CD4-positive, alpha-beta T cell treated with Interferon alpha-2 for 1 hour (primary cell): ENCODE results near the gene PCBP4.

ENCODE experiments used
- DNase-seq, 2 donors: peaks; one replicate each; pipeline ENCODE4 v3.0.0-alpha.2; 2020 to 2022

Gene PCBP4

DNA sequence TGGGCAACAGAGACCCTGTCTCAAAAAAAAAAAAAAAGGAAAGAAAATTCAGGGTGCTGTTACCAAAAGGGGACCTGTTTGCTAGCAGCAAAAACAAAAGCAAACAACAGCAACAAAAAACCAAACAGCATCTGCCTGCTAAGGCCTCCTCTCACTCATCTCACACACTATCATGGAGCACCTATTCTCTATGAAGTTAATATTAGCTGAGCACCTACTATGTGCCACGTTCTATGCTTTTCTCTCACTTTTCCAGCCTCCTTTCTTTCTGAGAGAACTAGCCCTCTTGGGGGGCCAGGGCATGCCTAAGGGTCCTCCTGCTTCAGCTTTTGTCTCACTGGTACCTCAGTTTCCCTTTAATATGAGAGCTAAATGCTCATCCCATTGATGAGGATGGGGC, 12.5 kb downstream of the PCBP4 start:
- DNase-seq: no peak

DNA sequence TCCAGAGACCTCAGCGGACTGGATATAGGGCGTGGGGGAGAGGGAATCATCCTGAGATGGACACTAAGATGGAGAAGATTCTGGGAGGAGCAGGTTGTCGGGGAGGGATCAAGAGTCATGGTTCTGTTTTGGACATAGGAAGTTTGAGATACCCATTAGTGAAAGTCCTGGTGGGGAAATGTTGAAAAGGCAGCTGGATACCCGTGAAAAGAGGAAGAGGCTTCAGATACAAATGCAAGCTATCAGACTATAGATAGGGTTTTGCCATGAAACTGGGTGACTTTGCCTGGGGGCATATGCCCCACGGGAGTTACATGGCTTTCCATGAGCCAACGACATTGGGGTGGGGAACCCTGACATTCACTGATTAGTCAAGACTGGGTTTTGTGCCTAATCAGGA, 13.1 kb downstream of the PCBP4 start:
- no peak for DNase-seq

DNA sequence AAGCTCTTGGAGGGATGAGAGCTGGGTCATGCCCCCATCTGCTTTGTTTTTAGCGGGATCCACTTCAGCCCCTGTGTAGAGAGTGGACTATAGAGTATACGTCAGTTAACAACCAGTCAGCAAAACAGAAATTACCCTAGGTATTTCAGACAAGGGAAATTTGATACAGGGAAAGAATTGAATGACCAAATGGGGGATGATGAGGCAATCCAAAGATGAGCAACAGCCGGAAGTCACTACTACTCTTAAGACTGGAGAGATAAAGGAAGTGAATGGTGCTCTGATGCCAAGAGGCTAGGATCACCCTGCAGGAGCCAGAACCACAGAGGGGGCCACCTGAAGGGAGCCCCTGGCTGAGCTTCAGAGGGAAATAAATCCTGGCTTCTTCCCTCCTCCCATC, 13.8 kb downstream of the PCBP4 start:
- no peak for DNase-seq

DNA sequence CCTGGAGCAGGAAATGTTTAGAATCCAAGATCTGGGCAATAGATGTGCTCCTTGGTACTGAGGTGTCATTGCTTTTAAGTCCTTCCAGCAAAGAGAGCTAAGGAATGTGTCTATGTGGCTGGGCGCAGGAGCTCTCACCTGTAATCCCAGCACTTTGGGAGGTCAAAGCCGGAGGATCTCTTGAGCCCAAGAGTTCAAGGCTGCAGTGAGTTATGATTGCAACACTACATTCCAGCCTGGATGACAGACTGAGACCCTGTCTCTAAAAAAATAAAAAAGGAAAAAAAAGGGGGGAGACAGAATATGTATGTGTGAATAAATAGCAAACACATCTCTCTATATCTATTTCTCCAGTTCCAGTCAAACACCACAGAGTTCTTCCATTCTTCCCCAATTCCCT, 16.4 kb downstream of the PCBP4 start:
- no peak for DNase-seq

DNA sequence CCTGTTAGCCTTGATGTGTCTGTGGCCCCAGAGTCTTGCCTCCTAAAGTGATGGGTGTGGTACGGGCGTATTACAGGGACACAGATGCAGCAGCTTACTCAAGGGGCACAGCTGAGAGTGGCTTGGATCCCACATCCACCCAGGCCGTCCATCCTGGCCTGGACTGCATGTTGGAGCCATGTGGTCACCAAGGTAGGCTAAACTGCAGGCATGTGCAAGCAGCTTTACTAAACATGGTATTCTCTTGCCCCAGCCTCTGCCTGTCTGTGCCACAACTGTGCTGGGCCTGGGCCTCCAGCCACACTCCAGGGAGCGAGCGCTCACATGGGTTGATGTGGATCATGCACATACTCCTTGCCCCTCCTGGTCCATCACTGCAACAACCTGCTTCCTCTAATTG, 18.1 kb downstream of the PCBP4 start:
- no peak for DNase-seq

DNA sequence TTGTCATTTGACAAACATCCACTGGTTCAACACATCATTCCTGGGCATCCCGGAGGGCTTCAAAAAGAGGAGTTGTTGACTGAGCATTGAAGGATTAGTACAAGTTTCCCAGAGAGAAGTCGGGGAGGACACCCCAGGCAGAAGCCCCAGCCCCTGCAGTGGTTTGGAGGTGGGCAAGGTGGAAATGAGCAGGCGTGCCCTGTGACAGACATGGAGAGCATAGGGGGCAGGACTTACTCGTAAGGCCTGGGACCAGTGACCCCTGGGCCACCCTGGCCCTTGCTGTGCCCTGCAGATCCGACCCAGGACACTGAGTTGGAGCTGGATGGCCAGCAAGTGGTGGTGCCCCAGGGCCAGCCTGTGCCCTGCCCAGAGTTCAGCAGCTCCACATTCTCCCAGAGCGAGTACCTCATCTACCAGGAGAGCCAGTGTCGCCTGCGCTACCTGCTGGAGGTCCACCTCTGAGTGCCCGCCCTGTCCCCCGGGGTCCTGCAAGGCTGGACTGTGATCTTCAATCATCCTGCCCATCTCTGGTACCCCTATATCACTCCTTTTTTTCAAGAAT, 19.2 kb downstream of the PCBP4 start:
- DNase-seq: no peak

DNA sequence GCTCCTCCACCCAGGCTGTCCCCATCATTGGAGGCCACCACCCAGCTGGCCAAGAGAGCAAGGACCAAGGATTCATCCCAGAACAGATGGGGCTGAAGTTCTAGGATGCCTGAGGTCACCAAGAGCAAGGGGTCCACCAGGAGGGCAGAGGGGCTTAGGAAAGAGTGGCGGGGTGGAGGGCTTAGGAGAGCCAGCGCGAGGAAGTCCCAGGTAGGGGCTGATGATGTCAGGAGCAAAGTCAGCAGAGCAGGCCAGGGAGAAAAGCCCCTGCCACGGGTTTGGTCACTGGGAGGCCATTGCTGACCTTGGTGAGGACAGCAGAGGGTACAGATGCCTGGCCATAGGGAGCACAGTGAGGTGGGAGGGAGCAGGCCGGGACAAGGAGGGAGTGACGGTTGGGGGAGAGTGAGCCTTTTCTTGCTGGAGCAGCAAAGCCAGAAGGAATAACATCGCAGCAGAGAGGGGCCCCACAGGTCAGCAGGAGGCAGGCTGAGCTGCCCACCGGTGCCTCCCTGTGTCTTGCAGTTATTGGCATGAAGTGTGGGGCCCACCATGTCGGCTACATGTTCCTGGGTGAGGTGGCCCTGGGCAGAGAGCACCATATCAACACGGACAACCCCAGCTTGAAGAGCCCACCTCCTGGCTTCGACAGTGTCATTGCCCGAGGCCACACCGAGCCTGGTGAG, 19.9 kb downstream of the PCBP4 start:
- DNase-seq: no peak

DNA sequence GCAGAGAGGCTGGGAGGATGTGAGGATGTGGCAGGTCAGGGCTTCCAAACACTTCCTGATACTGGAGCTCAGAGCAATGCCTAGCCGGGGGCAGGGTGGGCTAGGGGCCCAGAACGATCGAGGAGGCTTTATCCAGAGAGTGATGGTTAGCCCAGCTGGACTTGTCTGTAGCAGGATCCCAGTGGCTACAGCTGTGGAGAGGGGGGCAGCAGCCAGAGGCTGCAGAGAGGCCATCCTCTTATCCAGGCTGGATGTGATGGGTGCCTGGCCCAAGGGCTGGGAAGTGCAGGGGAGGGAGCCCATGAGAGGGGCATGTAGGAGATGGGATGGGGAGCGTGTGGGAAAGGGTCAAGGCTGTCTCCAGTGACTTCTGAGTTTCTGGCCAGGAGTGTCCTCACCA, 20.5 kb downstream of the PCBP4 start:
- no peak for DNase-seq

DNA sequence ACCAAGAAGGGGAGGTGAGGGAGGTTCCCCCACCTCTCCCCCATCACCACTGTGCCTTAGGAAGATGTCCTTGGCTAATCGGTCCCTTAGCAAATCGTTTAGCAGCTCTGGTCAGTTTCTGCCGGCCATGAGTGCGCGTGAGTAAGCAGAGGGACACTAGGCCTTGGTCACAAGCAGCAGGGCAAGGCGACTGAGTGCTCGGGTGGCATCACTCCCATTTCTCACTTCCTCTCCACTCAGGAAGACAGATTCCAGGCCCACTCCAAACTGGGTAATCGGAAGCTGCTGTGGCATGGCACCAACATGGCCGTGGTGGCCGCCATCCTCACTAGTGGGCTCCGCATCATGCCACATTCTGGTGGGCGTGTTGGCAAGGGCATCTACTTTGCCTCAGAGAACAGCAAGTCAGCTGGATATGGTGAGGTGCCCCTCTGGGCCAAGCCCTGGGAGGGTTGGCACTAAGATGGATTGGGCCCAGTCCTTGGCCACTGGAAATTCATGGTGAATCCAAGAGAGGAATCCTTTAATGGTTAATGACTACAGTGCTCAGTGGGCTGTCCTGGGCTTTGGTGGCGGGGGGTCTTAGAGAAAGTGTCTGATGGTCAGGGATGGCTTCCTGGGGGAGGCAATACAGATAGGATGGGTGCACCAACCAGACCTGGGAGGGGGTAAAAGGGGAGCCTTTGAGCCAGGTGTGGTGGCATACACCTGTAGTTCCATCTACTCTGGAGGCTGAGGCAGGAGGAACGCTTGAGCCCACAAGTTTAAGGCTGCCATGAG, 21.1 kb downstream of the PCBP4 start:
- DNase-seq: no peak

DNA sequence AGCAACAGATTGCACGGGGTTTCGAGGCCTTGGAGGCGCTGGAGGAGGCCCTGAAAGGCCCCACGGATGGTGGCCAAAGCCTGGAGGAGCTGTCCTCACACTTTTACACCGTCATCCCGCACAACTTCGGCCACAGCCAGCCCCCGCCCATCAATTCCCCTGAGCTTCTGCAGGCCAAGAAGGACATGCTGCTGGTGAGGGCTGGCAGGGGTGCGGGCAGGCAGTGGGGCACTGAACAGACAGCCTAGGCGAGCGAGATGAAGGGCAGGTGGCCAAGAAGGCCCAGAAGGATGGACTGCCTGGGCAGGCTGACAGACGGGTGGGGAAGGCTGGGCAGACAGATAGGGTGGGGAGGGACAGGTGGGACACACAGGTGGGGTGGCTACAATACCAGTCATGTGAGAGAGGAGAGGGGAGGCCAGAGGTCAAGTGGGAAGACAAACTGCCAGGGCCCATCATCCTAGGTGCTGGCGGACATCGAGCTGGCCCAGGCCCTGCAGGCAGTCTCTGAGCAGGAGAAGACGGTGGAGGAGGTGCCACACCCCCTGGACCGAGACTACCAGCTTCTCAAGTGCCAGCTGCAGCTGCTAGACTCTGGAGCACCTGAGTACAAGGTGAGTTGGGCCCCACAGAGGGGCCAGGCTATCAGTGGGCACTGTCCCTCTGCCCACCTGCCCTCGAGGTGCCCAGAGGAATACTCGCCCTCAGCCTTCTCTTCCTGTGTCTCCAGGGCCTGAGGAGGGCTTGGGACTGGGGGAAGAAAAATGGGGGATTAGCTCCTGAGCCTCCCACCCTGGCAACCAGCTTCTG, 22.0 kb downstream of the PCBP4 start:
- no peak for DNase-seq

DNA sequence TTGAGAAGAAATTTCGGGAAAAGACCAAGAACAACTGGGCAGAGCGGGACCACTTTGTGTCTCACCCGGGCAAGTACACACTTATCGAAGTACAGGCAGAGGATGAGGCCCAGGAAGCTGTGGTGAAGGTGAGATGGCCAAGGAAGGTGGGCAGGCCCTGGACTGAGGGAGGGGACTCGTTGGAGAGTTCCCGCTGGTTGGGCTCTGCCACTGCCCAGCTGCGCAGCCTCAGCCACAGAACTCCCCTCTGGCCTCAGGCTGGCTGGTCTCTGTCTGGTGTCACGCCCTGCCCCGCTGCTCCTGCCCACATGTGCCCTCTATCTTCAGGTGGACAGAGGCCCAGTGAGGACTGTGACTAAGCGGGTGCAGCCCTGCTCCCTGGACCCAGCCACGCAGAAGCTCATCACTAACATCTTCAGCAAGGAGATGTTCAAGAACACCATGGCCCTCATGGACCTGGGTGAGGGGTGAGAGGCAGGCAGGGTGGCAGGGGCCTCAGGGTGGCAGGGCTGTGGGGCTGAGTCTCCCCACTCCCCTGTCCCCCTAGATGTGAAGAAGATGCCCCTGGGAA, 22.7 kb downstream of the PCBP4 start:
- no peak for DNase-seq

DNA sequence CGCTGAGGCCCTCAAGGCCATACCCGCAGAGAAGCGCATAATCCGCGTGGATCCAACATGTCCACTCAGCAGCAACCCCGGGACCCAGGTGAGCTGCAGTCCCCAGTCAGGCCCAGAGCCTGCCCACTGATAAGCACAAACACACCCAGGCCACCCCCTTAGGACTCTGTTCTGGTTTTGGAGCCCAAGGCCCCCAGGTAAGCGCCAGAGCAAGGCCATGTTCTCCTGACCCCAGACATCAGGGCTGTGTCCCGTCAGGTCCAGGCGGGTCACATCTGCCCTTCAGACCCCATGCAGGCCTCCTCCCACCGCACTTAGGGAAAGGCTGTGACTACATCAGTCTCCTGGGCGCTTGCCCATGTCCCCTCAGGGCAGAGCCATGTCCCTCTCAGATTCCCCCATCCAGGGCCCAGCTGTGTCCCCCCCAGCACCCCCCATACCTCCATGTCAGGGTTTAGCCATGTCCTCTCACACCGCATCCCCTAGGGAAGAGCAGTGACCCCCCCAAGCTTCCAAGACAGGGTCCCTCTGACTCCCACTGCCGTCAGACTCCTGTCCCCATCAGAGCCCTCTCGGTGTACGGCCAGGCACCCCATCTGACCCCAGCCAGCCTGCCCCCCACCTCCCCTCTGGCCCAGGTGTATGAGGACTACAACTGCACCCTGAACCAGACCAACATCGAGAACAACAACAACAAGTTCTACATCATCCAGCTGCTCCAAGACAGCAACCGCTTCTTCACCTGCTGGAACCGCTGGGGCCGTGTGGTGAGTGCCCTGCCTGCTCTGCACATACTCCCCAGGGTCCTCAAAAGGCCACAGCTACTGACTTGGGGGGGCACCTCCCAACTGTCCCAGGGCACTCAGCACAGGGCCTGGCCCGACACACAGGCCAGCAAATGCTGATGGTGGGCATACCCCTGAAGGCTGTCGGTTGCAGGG, 23.5 kb downstream of the PCBP4 start:
- DNase-seq: no peak

DNA sequence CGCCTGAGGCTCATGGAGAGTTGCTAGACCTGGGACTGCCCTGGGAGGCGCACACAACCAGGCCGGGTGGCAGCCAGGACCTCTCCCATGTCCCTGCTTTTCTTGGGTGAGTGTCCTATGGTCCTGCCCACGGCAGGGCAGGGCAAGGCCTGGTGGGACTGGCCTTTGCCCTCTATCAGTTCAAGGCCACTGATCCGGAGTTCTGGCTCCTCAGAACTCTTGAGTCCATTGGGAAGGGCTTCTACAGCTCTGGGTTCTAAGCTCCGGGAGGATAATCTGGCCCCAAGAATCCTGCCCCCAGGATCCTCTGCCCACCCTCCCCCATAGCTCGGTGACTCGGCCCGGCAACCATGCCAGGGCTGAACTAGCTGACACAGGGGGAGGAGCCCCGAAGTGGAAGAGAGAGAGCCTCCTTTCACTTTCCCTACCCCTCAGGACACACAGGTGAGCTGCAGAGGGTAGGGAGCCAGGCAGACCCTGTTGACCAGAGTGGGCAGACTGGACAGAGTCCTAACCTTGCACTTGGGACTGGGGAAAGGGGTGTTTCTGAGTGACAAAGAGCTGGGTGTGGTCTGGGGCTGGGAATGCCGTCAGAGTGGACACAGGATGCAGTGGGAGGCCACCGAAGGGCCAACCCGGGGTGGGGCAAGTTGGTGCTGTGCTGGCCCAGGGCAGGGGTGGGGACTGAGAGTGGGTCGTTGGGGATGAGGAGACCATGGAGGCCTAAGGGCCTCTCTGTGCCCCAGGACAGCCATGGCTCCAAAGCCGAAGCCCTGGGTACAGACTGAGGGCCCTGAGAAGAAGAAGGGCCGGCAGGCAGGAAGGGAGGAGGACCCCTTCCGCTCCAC, 24.4 kb downstream of the PCBP4 start:
- peak; percentile 53 to 68 for DNase-seq

DNA sequence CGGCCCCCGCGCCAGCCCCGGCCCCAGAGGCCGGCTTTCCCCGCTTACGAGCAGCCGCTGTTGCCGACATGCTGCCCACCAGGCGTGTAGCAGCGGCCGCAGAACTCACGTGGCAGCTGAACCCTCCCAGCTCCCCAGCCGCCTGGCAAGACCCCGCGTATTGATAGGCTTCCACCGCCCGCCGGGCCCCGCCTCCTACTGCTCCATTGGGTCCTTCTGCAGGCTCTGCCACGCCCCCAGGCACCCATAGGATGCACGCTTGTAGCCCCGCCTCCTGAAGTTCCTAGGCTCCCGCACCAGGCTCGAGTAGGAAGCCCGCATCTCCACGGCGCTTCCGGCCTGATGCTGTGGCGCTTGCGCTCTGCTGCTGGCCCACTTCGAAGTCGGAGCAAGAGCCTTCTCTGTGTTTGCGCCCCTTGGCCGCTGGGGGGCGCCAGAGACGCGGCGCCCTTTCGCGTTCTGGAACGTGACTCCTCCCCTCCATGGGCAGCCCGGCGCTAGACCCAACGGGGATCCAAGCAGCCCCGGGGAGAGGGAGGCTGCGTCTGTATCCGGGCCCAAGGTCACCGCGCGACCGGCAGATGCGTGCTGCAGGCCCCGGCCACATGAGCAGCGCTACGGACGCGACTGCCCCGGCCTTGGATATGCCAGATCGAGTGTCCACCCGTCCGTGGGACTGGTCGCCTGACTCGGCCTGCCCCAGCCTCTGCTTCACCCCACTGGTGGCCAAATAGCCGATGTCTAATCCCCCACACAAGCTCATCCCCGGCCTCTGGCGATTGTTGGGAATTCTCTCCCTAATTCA, 25.3 kb downstream of the PCBP4 start, which contains the start of the genes PARP3 and RRP9:
Gene PARP3 (plus strand): TSS at position 566 of the 805 bp plus-strand sequence. CDS start 993 bp downstream, outside the sequence.
Gene RRP9 (minus strand): TSS at position 107 of the 805 bp plus-strand sequence. CDS start 37 bp downstream, at position 70.
- DNase-seq: peak; percentile 100

DNA sequence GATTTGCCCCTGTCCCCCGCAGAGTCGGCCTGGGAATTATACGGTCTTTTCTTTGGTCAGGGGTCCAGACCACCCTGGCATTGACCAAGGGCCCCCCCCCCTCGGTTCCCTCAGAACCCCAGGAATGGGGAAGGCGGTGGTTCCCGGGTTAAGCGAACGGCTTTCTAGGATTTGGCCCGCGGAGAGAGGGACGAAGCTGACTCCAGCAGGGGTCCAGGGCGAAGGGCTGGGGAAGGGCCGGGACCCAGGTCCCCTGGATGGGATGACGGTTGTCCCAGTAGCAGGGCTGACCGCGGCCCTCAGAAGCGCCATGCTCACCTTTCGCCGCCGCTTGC, 25.8 kb downstream of the PCBP4 start:
- DNase-seq: no peak

DNA sequence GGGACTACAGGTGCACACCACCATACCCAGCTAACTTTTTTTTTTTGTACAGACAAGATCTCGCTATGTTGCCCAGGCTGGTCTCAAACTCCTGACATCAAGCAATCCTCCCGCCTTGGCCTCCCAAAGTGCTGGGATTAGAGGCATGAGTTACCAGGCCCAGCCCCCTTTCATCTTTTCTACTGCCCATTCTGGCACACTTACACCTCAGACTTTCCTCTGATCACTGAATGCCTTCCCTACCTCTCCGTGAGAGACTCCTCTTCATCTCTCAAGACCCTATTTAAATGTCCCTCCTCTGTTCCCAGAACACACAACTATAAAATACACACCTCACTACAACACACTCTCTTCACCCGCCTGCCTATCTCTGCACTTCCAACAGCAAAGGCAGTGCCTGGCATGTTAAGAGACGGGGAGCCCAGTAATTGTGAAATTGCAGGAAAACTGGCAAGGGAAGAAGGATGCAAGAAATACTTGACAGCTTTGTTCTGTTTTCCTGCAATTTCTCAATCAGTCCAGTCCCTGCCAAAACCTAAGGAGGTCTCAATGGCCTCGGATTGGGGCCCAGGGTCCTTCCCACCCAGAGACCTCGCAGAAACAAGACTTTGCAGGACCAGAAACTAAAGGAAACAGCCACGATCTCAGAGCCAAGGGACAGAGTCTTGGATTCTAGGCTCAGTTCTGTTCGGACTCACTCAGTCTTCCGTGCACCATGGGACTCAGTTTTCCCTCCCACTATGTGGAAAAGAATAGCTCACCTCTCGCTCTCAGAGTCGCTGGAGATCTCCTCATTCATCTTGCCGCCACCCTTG, 26.4 kb downstream of the PCBP4 start:
- DNase-seq: no peak

DNA sequence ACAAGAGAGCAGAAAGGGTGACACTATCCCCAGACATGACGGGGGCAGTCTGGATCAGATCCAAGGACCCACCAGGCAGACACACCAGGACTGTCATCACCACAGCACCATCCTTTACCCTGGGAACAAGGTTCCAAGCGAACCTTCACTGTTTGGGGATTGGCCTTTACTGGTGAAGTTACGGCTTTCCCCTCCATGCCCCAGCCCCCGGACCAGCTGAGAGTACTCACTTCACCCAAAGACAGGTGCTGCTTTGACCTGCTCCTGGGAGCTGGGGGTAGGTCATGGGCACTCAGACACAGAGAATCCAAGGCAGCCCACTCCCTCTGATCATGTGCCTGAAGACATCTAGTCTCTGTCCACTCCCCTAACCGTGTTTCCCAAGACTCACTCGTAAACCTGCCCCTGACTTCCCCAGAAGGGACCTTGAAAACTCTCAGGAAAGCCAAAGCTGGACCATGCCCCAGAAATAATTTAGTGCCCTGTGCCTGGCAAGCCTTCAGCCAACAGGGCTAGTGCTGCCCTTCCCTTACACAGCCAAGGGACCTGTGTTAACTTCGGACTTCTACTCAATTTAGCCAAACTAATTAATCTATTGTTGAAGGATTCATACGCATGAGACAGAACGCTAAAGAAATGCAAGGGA, 28.4 kb downstream of the PCBP4 start:
- DNase-seq: no peak
